ENCODE measurements around the gene TIMM23.
A peak's percentile ranks its signal among the peaks of the same experiment; 100 is the strongest.
"Not testable (repeated sequence)": the region's sequence is repeated elsewhere in the genome, so short reads cannot be mapped to it uniquely, and the experiment has no call there.

The TIMM23 gene

GRCh38 chr10:45972106-45972812 is at the start of gene TIMM23:
TSS of gene TIMM23 (plus strand) at chr10:45972489. CDS start at chr10:45972625, 136 bp downstream.
- peak; percentile 92 for DNase-seq

GRCh38 chr10:45926790-45927189 is 45.5 kb upstream of the TIMM23 start:
- not testable (repeated sequence) for DNase-seq

GRCh38 chr10:45931305-45931704 is 41.0 kb upstream of the TIMM23 start:
- DNase-seq = not testable (repeated sequence)

- not testable (repeated sequence) for DNase-seq
Observed at GRCh38 chr10:45934788-45935187, 37.5 kb upstream of the TIMM23 start.

GRCh38 chr10:45939176-45939697 is 33.1 kb upstream of the TIMM23 start:
- not testable (repeated sequence) for DNase-seq

- not testable (repeated sequence) for DNase-seq
Observed at GRCh38 chr10:45941196-45941595, 31.1 kb upstream of the TIMM23 start.

- not testable (repeated sequence) for DNase-seq
Observed at GRCh38 chr10:45945476-45945875, 26.8 kb upstream of the TIMM23 start.

GRCh38 chr10:45947363-45947762 is 24.9 kb upstream of the TIMM23 start:
- DNase-seq = not testable (repeated sequence)

- DNase-seq = not testable (repeated sequence)
Observed at GRCh38 chr10:45948801-45949200, 23.5 kb upstream of the TIMM23 start.

GRCh38 chr10:45954367-45954766 is 17.9 kb upstream of the TIMM23 start:
- DNase-seq = not testable (repeated sequence)

- not testable (repeated sequence) for DNase-seq
Observed at GRCh38 chr10:45956634-45957033, 15.7 kb upstream of the TIMM23 start.

GRCh38 chr10:45957928-45958327 is 14.4 kb upstream of the TIMM23 start:
- not testable (repeated sequence) for DNase-seq

GRCh38 chr10:45962686-45963452 is 9.4 kb upstream of the TIMM23 start:
- not testable (repeated sequence) for DNase-seq

- DNase-seq = not testable (repeated sequence)
Observed at GRCh38 chr10:45971019-45971418, 1.3 kb upstream of the TIMM23 start.

- DNase-seq = not testable (repeated sequence)
Observed at GRCh38 chr10:45971742-45972105, 565 bp upstream of the TIMM23 start.

GRCh38 chr10:45972813-45973169 is 502 bp downstream of the TIMM23 start:
- not testable (repeated sequence) for DNase-seq

- not testable (repeated sequence) for DNase-seq
Observed at GRCh38 chr10:45974041-45974440, 1.8 kb downstream of the TIMM23 start.

- DNase-seq = not testable (repeated sequence)
Observed at GRCh38 chr10:45978554-45978953, 6.3 kb downstream of the TIMM23 start.

GRCh38 chr10:45981367-45981766 is 9.1 kb downstream of the TIMM23 start:
- not testable (repeated sequence) for DNase-seq

GRCh38 chr10:45983538-45984186 is 11.4 kb downstream of the TIMM23 start:
- not testable (repeated sequence) for DNase-seq

- not testable (repeated sequence) for DNase-seq
Observed at GRCh38 chr10:45984473-45984872, 12.2 kb downstream of the TIMM23 start.

GRCh38 chr10:45985590-45985989 is 13.3 kb downstream of the TIMM23 start:
- not testable (repeated sequence) for DNase-seq

GRCh38 chr10:45997557-45997956 is 25.3 kb downstream of the TIMM23 start:
- DNase-seq = no peak
